Lower leg skin (tissue), 4 donors: Measurements from ENCODE around the gene NEXN. TPM values are rescaled to one million over a fixed set of nuclear protein-coding genes. Genes with fewer than 3 reads are reported as not detected.

ENCODE experiments used
- DNase-seq, 2 donors: peaks; one replicate each; pipeline ENCODE4 v3.0.0-alpha.2; 2019; ENCODE audit warnings: low spot score in 2 of 2
- H3K4me3 ChIP-seq: fragments of 200-600 bp; sonication (generic); 2 replicates; pipeline ENCODE4 v1.5.1; 2017; ENCODE audit warnings: mild to moderate bottlenecking, low read depth; ENCODE audit not compliant: poor library complexity, severe bottlenecking
- CTCF ChIP-seq, 3 donors: fragments of 450-650 bp; IDR thresholded peaks; one replicate each; pipeline ENCODE4 v1.5.1; 2016; ENCODE audit warnings: antibody characterized with exemption in 3 of 3, mild to moderate bottlenecking in 3 of 3, moderate library complexity in 2 of 3
- POLR2A ChIP-seq, 2 donors: fragments of 450-650 bp; IDR thresholded peaks; one replicate each; pipeline ENCODE4 v1.6.1; 2016 to 2017; ENCODE audit warnings: antibody characterized with exemption in 2 of 2, mild to moderate bottlenecking in 1 of 2, moderate library complexity in 1 of 2
- WGBS, 2 donors: methylation state at CpG; one replicate each; pipeline ENCODE4 v1.1.5; 2018; 5-methylcytosine and 5-hydroxymethylcytosine counted together
- intact Hi-C: fragments of 100-400 bp; cut with DNase I; formaldehyde crosslinking; loops from one replicate; pipeline ENCODE4 v1.15.0; 2023; ENCODE audit warnings: low total_unique reads
- total RNA-seq, 4 donors: library from RNA; depleted of rRNA; stranded (reverse); fragments of >200 nt; gene quantifications; one replicate each; pipeline ENCODE4 v1.1.0, GENCODE V29; 2016

NEXN gene
- total RNA-seq, 4 donors from 2014 or later = 0.84 to 4.3 (median 2.0) TPM

DNA sequence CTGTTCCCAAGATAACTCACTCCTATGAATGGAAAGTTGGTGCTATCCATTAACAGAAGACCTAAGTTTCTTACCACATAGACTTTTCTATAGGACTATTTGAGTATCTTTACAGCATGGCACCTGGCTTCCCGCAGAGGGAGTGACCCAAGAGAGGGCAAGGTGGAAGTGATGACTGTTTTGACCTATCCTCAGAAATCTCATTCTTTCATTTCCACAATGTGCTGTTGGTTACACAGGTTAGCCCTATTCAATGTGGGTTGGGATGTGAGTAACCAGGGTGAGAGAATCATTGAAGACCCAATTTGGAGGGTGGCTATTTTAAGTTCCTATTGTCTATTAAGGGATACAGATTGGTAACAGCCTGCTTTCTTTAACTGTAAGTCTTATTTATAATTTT lies 38.3 kb upstream of the NEXN start:
- intact Hi-C loops = no loop called here
- WGBS, 2 donors = 100% methylated on average over 1 of the region's 1 CpG
- H3K4me3 ChIP-seq = no peak overlapping the region
- no peak for DNase-seq
- TF ChIP-seq POLR2A (IDR thresholded peaks at IDR 0.05) (no peak), CTCF (IDR thresholded peaks at IDR 0.05) (no peak)

- 73 to 81% methylated on average over 4 of the region's 4 CpGs for WGBS, 2 donors
- TF ChIP-seq CTCF (IDR thresholded peaks at IDR 0.05) = no peak
- no peak for TF ChIP-seq POLR2A (IDR thresholded peaks at IDR 0.05)
- DNase-seq = no peak
- H3K4me3 ChIP-seq = no peak overlapping the region
- intact Hi-C loops = no loop called here
These were observed 30.9 kb upstream of the NEXN start for GRCh38 chr1:77857552-77857951.

GRCh38 chr1:77858725-77859124 lies 29.7 kb upstream of the NEXN start:
- intact Hi-C loops = no loop called here
- TF ChIP-seq CTCF (IDR thresholded peaks at IDR 0.05) = no peak
- no peak for TF ChIP-seq POLR2A (IDR thresholded peaks at IDR 0.05)
- no peak for DNase-seq
- WGBS, 2 donors = 92 to 93% methylated on average over 3 of the region's 3 CpGs
- H3K4me3 ChIP-seq = no peak overlapping the region

DNA sequence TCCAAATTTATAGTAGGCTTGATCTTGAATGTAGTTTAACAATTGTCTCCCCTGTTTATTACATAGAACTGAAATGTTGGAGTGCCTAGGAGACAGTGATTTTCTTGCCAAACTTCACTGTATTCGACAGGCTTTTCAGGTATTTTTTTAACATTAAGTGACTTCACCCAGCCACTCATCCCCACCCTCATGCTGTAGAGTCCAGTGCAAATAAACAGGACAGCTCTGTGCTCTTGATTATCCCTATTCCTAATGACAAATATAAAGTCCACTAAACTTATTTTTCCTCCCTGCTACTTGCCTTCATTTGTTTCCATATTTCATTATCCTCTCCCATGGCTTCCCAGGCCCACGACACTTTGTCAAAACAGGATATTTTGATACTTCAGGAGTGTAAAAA lies 29.2 kb upstream of the NEXN start:
- TF ChIP-seq POLR2A (IDR thresholded peaks at IDR 0.05) (no peak), CTCF (IDR thresholded peaks at IDR 0.05) (no peak)
- WGBS, 2 donors = 76% methylated on average over 2 of the region's 2 CpGs

DNA sequence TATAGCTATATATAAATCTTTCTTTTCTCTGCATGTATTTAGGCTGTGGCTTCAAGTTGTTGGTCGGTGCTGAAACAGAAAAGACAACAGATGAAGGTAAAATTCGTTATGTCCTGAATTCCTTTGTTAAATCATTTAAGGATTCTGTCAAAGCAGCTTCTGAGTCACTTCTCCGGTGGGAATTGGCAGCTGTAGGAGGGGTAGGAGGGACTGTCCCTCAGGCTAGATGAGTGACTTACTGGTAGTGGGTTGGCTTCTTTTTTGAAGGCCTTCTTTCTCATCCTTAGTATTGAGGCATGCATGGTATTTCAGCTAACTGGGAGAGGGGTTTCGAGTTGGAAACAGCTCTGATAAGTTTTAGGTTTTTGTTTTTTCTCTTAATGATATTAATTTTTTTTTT lies 22.1 kb upstream of the NEXN start:
- intact Hi-C loops = no loop called here
- WGBS, 2 donors = 63 to 67% methylated on average over 4 of the region's 4 CpGs
- TF ChIP-seq CTCF (IDR thresholded peaks at IDR 0.05) (no peak), POLR2A (IDR thresholded peaks at IDR 0.05) (no peak)
- H3K4me3 ChIP-seq = no peak overlapping the region
- DNase-seq = no peak

More for the DNA sequence above, 29.2 kb upstream of the NEXN start:
- H3K4me3 ChIP-seq = no peak overlapping the region
- intact Hi-C loops = no loop called here
- no peak for DNase-seq

DNA sequence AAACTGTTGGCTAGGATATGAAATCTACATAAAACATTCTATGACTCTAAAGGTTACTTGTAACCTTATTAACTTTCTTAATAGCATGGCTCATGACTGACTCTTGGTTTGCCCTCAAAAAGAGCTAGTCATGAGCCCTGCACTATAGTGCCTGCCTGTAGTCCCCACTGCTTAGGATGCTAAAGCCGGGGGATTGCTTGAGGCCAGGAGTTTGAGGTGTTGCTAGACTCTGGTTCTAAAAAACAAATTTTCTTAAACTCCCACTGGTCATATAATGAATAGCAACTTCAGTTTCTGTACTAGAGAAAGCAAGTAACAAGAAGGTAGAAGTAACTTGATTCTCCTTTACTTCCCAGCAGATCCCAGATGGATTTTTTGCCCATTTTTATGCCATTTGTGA lies 15.8 kb upstream of the NEXN start:
- intact Hi-C loops = no loop called here

More for the DNA sequence above, 15.8 kb upstream of the NEXN start:
- no peak overlapping the region for H3K4me3 ChIP-seq
- 89 to 92% methylated on average over 1 of the region's 1 CpG for WGBS, 2 donors
- TF ChIP-seq POLR2A (IDR thresholded peaks at IDR 0.05) (no peak), CTCF (IDR thresholded peaks at IDR 0.05) (no peak)
- DNase-seq = no peak
